Duodenal mucosa (tissue), 2 donors: ENCODE results near the gene PSMB1.

Experiments
- H3K27ac ChIP-seq: one replicate; pipeline ENCODE4 v1.7.0; 2013; ENCODE audit warnings: low read depth, low read length
- H3K27me3 ChIP-seq, 2 donors: one replicate each; pipeline ENCODE4 v1.7.0; 2013; ENCODE audit warnings: low read length in 2 of 2, control low read depth in 1 of 2; ENCODE audit not compliant: insufficient read depth in 2 of 2, control insufficient read depth in 1 of 2
- H3K36me3 ChIP-seq, 2 donors: one replicate each; pipeline ENCODE4 v1.7.0; 2013; ENCODE audit warnings: low read length in 2 of 2, control low read depth in 1 of 2; ENCODE audit not compliant: insufficient read depth in 2 of 2, control insufficient read depth in 1 of 2
- H3K4me1 ChIP-seq, 2 donors: one replicate each; pipeline ENCODE4 v1.7.0; 2013; ENCODE audit warnings: low read length in 2 of 2, control low read depth in 1 of 2; ENCODE audit not compliant: insufficient read depth in 2 of 2, control insufficient read depth in 1 of 2
- H3K4me3 ChIP-seq, 2 donors: one replicate each; pipeline ENCODE4 v1.7.0; 2013; ENCODE audit warnings: low read length in 2 of 2, low read depth in 1 of 2
- H3K9ac ChIP-seq, 2 donors: one replicate each; pipeline ENCODE4 v1.7.0; 2013; ENCODE audit warnings: low read length in 2 of 2, low read depth in 1 of 2
- H3K9me3 ChIP-seq, 2 donors: one replicate each; pipeline ENCODE4 v1.7.0; 2013; ENCODE audit warnings: low read length in 2 of 2, control low read depth in 1 of 2; ENCODE audit not compliant: control insufficient read depth in 1 of 2

Gene PSMB1

GRCh38 chr6:170487707-170488329, 65.3 kb downstream of the PSMB1 start:
- Histone ChIP-seq H3K36me3 (no peaks in the 10 kb centered on the region), H3K27me3 (peaks cover 0 to 3% of the 10 kb centered on the region in 2 donors), H3K27ac (no peak overlapping the region), H3K9me3 (no peaks in the 10 kb centered on the region), H3K4me1 (no peaks in the 10 kb centered on the region), H3K9ac (no peak overlapping the region), H3K4me3 (no peak overlapping the region)

DNA sequence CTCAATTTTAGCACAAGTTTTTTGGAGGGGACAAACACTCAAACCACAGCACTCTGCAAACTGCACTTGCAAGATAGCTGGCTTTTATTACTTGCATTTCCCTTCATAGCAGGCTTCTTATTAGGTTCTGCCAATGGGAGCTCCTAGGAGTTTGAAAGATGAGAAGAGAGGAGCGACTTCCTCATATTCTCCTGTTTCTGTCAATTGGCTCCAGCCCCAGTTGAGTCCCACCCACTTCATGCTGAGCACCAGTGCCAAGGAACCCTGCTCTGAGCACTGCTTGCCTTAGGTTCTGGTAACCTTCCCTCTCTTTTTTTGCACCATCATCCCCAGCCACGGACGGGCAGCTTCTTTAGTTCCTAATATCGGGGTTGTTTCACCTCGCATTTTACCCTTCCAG, 67.9 kb downstream of the PSMB1 start:
- H3K27ac ChIP-seq: no peak overlapping the region
- H3K4me1 ChIP-seq: peaks cover 0 to 3% of the 10 kb centered on the region in 2 donors
- H3K9me3 ChIP-seq: no peaks in the 10 kb centered on the region
- no peak overlapping the region for H3K4me3 ChIP-seq
- peaks cover 0 to 3% of the 10 kb centered on the region in 2 donors for H3K27me3 ChIP-seq
- no peak overlapping the region for H3K9ac ChIP-seq
- no peaks in the 10 kb centered on the region for H3K36me3 ChIP-seq
